H9 (cell line): ENCODE data around the gene DPM3. TPM values are rescaled to one million over a fixed set of nuclear protein-coding genes. Genes with fewer than 3 reads are reported as not detected.

Source experiments
- DNase-seq: peaks from one replicate; pipeline ENCODE4 v3.0.0-alpha.2; 2017
- H2AFZ ChIP-seq: one replicate; pipeline ENCODE4 v1.6.1; 2013; ENCODE audit warnings: mild to moderate bottlenecking, low read length, control low read depth, moderate library complexity
- H2AK5ac ChIP-seq: 2 replicates; pipeline ENCODE4 v1.6.1; 2013; ENCODE audit warnings: low read length, control low read depth, mixed read lengths; ENCODE audit not compliant: insufficient read length
- H2BK120ac ChIP-seq: one replicate; pipeline ENCODE4 v1.6.1; 2013; ENCODE audit warnings: low read depth, mild to moderate bottlenecking, low read length, control low read depth, inconsistent platforms; ENCODE audit not compliant: poor library complexity, severe bottlenecking
- H2BK12ac ChIP-seq: 2 replicates; pipeline ENCODE4 v1.6.1; 2013; ENCODE audit warnings: low read length, control low read depth, mixed read lengths, low read depth; ENCODE audit not compliant: insufficient read length
- H2BK15ac ChIP-seq: 2 replicates; pipeline ENCODE4 v1.6.1; 2013; ENCODE audit warnings: low read depth, low read length, control low read depth
- H2BK20ac ChIP-seq: one replicate; pipeline ENCODE4 v1.6.1; 2013; ENCODE audit warnings: low read depth, mild to moderate bottlenecking, low read length, control low read depth, inconsistent platforms; ENCODE audit not compliant: poor library complexity, severe bottlenecking
- H2BK5ac ChIP-seq: 2 replicates; pipeline ENCODE4 v1.6.1; 2013; ENCODE audit warnings: low read length, control low read depth, mixed read lengths; ENCODE audit not compliant: insufficient read length
- H3K14ac ChIP-seq: 2 replicates; pipeline ENCODE4 v1.6.1; 2013; ENCODE audit warnings: low read length, control low read depth; ENCODE audit not compliant: insufficient read depth
- H3K18ac ChIP-seq: 2 replicates; pipeline ENCODE4 v1.6.1; 2013; ENCODE audit warnings: low read depth, mild to moderate bottlenecking, mixed read lengths, low read length, control low read depth; ENCODE audit not compliant: insufficient read length
- H3K23ac ChIP-seq: 2 replicates; pipeline ENCODE4 v1.6.1; 2013; ENCODE audit warnings: low read length, control low read depth, mixed read lengths, low read depth; ENCODE audit not compliant: insufficient read length
- H3K23me2 ChIP-seq: 2 replicates; pipeline ENCODE4 v1.6.1; 2013; ENCODE audit warnings: low read depth, mild to moderate bottlenecking, mixed read lengths, low read length, control low read depth; ENCODE audit not compliant: insufficient read length, poor library complexity, severe bottlenecking
- H3K27ac ChIP-seq: 2 replicates; pipeline ENCODE4 v1.5.1; 2013; ENCODE audit warnings: low read length, control low read depth, mixed read lengths, low read depth; ENCODE audit not compliant: insufficient read length
- H3K27me3 ChIP-seq: 2 replicates; pipeline ENCODE4 v1.6.1; 2013; ENCODE audit warnings: low read length, control low read depth, inconsistent platforms; ENCODE audit not compliant: insufficient read depth
- H3K4ac ChIP-seq: 2 replicates; pipeline ENCODE4 v1.6.1; 2013; ENCODE audit warnings: low read depth, mild to moderate bottlenecking, control low read depth, inconsistent platforms, low read length, moderate library complexity
- H3K4me1 ChIP-seq: 2 replicates; pipeline ENCODE4 v1.6.1; 2013; ENCODE audit warnings: low read length, control low read depth, inconsistent platforms; ENCODE audit not compliant: insufficient read depth
- H3K4me2 ChIP-seq: 2 replicates; pipeline ENCODE4 v1.6.1; 2013; ENCODE audit warnings: low read length, control low read depth, mixed read lengths; ENCODE audit not compliant: insufficient read length, insufficient read depth
- H3K56ac ChIP-seq: 2 replicates; pipeline ENCODE4 v1.6.1; 2013; ENCODE audit warnings: low read depth, mild to moderate bottlenecking, mixed read lengths, low read length, control low read depth; ENCODE audit not compliant: insufficient read length
- H3K79me1 ChIP-seq: 2 replicates; pipeline ENCODE4 v1.6.1; 2013; ENCODE audit warnings: low read depth, mild to moderate bottlenecking, moderate library complexity, low read length, control low read depth, inconsistent platforms; ENCODE audit not compliant: insufficient read depth, poor library complexity, severe bottlenecking
- H3K79me2 ChIP-seq: 2 replicates; pipeline ENCODE4 v1.6.1; 2013; ENCODE audit warnings: low read length, control low read depth, inconsistent platforms; ENCODE audit not compliant: insufficient read depth
- H3K9ac ChIP-seq: 2 replicates; pipeline ENCODE4 v1.6.1; 2013; ENCODE audit warnings: low read length, control low read depth, mixed read lengths; ENCODE audit not compliant: insufficient read length; ENCODE audit errors: extremely low read depth
- H3K9me3 ChIP-seq: one replicate; pipeline ENCODE4 v1.6.1; 2013; ENCODE audit warnings: low read depth, low read length, inconsistent platforms; ENCODE audit not compliant: control insufficient read depth
- H3T11ph ChIP-seq: one replicate; pipeline ENCODE4 v1.6.1; 2013; ENCODE audit warnings: mild to moderate bottlenecking, low read length, control low read depth, inconsistent platforms
- H4K20me1 ChIP-seq: one replicate; pipeline ENCODE4 v1.6.1; 2013; ENCODE audit not compliant: control insufficient read depth, insufficient read length, insufficient read depth
- H4K5ac ChIP-seq: 2 replicates; pipeline ENCODE4 v1.6.1; 2013; ENCODE audit warnings: low read depth, mild to moderate bottlenecking, mixed read lengths, low read length, control low read depth; ENCODE audit not compliant: insufficient read length
- H4K8ac ChIP-seq: replicated peaks from 2 replicates; pipeline ENCODE4 v1.6.1; 2013; ENCODE audit warnings: low read length, control low read depth, mixed read lengths, low read depth; ENCODE audit not compliant: insufficient read length
- H4K91ac ChIP-seq: 2 replicates; pipeline ENCODE4 v1.6.1; 2013; ENCODE audit warnings: low read depth, mild to moderate bottlenecking, moderate library complexity, mixed read lengths, low read length, control low read depth; ENCODE audit not compliant: insufficient read length
- H3K27ac Mint-ChIP-seq, 3 experiments: 2 replicates in 2 of 3; 3 replicates in 1 of 3; pipeline ENCODE4 v1.8.0; 2020 to 2021; ENCODE audit warnings: mixed read lengths in 3 of 3, mild to moderate bottlenecking in 1 of 3, moderate library complexity in 1 of 3
- H3K27me3 Mint-ChIP-seq: 2 replicates; pipeline ENCODE4 v1.8.0; 2021; ENCODE audit warnings: low read depth, mild to moderate bottlenecking, moderate library complexity, mixed read lengths
- H3K36me3 Mint-ChIP-seq, 3 experiments: 2 replicates in 2 of 3; 3 replicates in 1 of 3; pipeline ENCODE4 v1.8.0; 2020 to 2021; ENCODE audit warnings: low read depth in 3 of 3, mixed read lengths in 3 of 3; ENCODE audit not compliant: insufficient read depth in 1 of 3
- H3K4me1 Mint-ChIP-seq, 2 experiments: 2 replicates each; pipeline ENCODE4 v1.8.0; 2020; ENCODE audit warnings: mixed read lengths in 2 of 2
- H3K4me3 Mint-ChIP-seq, 2 experiments: 2 replicates in 1 of 2; 3 replicates in 1 of 2; pipeline ENCODE4 v1.8.0; 2020 to 2021; ENCODE audit warnings: mild to moderate bottlenecking in 2 of 2, mixed read lengths in 2 of 2, moderate library complexity in 1 of 2
- H3K9me3 Mint-ChIP-seq, 2 experiments: 2 replicates in 1 of 2; 3 replicates in 1 of 2; pipeline ENCODE4 v1.8.0; 2020; ENCODE audit warnings: mild to moderate bottlenecking in 2 of 2, mixed read lengths in 2 of 2, moderate library complexity in 1 of 2
- WGBS: extraction: QIAGEN DNeasy Blood & Tissue Kit; methylation state at CpG from one replicate; pipeline ENCODE4 v1.1.7; 2013; ENCODE audit warnings: missing lambda C conversion rate, low lambda C conversion rate, mixed read lengths; ENCODE audit not compliant: insufficient read length; ENCODE audit errors: extremely low coverage; 5-methylcytosine and 5-hydroxymethylcytosine counted together
- total RNA-seq: library from RNA; stranded (reverse); gene quantifications from 2 replicates; pipeline ENCODE4 v1.2.1, GENCODE V29; 2021
- TF ChIP-seq, protein P1 (sequence below): fragments of 200-600 bp; sonication (generic); conservative IDR thresholded peaks from 3 replicates; pipeline ENCODE4 v1.8.0; 2021; ENCODE audit warnings: antibody characterized with exemption, mild to moderate bottlenecking

The DPM3 gene
- total RNA-seq, 1 experiment from 2014 or later = 48.5 TPM

DNA sequence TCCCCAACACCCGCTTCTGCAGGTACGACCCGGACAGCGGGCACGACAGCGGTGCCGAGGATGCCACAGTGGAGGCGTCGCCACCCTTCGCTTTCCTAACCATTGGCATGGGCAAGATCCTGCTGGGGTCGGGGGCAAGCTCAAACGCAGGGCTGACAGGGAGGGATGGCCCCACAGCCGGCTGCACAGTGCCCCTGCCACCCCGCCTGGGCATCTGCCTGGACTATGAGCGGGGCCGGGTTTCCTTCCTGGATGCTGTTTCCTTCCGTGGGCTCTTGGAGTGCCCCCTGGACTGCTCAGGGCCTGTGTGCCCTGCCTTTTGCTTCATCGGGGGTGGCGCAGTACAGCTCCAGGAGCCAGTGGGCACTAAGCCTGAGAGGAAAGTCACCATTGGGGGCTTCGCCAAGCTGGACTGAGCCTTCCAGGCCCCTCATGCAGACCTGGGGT is 43.5 kb upstream of the DPM3 start:
- no peak overlapping the region for H2BK15ac ChIP-seq
- no peak overlapping the region for H3K14ac ChIP-seq
- H4K8ac ChIP-seq = no peak overlapping the region
- Mint-ChIP-seq H3K27ac (no peak overlapping the region), H3K27me3 (peaks cover 1% of the 10 kb centered on the region; the same call in 1 of the 2 replicates), H3K4me1 (peaks cover 17 to 31% of the 10 kb centered on the region in 2 experiments), H3K4me3 (no peak overlapping the region), H3K9me3 (peaks cover 0 to 2% of the 10 kb centered on the region in 2 experiments; a peak in 1 of 5 replicates), H3K36me3 (peaks cover 25 to 47% (median 43%) of the 10 kb centered on the region in 3 experiments; a peak in 6 of 7 replicates)
- no peak overlapping the region for H3T11ph ChIP-seq
- H2BK120ac ChIP-seq = no peak overlapping the region
- H2AFZ ChIP-seq = no peak overlapping the region
- H3K23ac ChIP-seq = no peak overlapping the region
- H3K23me2 ChIP-seq = no peaks in the 10 kb centered on the region
- DNase-seq = no peak
- no peaks in the 10 kb centered on the region for H4K20me1 ChIP-seq
- WGBS = 100% methylated on average over 1 of the region's 20 CpGs
- no peak overlapping the region for H2AK5ac ChIP-seq
- no peak overlapping the region for H3K4ac ChIP-seq
- H3K9me3 ChIP-seq = no peaks in the 10 kb centered on the region
- H3K4me2 ChIP-seq = no peak overlapping the region
- TF ChIP-seq, protein P1, sequence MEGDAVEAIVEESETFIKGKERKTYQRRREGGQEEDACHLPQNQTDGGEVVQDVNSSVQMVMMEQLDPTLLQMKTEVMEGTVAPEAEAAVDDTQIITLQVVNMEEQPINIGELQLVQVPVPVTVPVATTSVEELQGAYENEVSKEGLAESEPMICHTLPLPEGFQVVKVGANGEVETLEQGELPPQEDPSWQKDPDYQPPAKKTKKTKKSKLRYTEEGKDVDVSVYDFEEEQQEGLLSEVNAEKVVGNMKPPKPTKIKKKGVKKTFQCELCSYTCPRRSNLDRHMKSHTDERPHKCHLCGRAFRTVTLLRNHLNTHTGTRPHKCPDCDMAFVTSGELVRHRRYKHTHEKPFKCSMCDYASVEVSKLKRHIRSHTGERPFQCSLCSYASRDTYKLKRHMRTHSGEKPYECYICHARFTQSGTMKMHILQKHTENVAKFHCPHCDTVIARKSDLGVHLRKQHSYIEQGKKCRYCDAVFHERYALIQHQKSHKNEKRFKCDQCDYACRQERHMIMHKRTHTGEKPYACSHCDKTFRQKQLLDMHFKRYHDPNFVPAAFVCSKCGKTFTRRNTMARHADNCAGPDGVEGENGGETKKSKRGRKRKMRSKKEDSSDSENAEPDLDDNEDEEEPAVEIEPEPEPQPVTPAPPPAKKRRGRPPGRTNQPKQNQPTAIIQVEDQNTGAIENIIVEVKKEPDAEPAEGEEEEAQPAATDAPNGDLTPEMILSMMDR = no peak
- H3K18ac ChIP-seq = no peak overlapping the region
- no peak overlapping the region for H4K91ac ChIP-seq
- H3K4me1 ChIP-seq = peaks cover 3% of the 10 kb centered on the region
- H3K27ac ChIP-seq = no peak overlapping the region
- no peak overlapping the region for H2BK5ac ChIP-seq
- H2BK20ac ChIP-seq = no peak overlapping the region
- no peaks in the 10 kb centered on the region for H3K79me2 ChIP-seq
- H4K5ac ChIP-seq = no peak overlapping the region
- H3K27me3 ChIP-seq = no peaks in the 10 kb centered on the region
- no peaks in the 10 kb centered on the region for H3K79me1 ChIP-seq
- H2BK12ac ChIP-seq = no peak overlapping the region
- no peak overlapping the region for H3K9ac ChIP-seq
- no peak overlapping the region for H3K56ac ChIP-seq
